IMR-90 (cell line): Measurements from ENCODE around the gene YPEL4. TPM values are rescaled to one million over a fixed set of nuclear protein-coding genes. Genes with fewer than 3 reads are reported as not detected.

Experiments used
- ATAC-seq: fragments of 200-7000 bp; cut with Tn5 transposase; 2 replicates; pipeline ENCODE4 v1.9.1; 2020; ENCODE audit warnings: low read depth, mild to moderate bottlenecking, moderate library complexity
- BruUV-seq: library from RNA; stranded (reverse); fragments of 400-500 nt; replicated peaks from 2 replicates; lab custom pipeline; 2021; lab: Mats Ljungman, UMichigan
- CTCF ChIA-PET: fragments of 300-600 bp; formaldehyde crosslinking; extraction: SDS; loops from one replicate; lab custom pipeline; 2021; ENCODE audit warnings: antibody characterized with exemption; lab: Yijun Ruan, JAX
- POLR2A ChIA-PET: fragments of 300-600 bp; sonication (Branson Sonifier 250); formaldehyde crosslinking; loops from one replicate; lab custom pipeline; 2022; ENCODE audit warnings: antibody characterized with exemption; ENCODE audit not compliant: unreplicated experiment; lab: Charles Lee
- DNase-seq: peaks from one replicate; pipeline ENCODE4 v3.0.0; 2013
- H2AFZ ChIP-seq: replicated peaks from 2 replicates; pipeline ENCODE3; 2013; ENCODE audit warnings: low read length, mild to moderate bottlenecking; ENCODE audit not compliant: poor library complexity
- H2AK5ac ChIP-seq: 2 replicates; pipeline ENCODE4 v1.6.1; 2013; ENCODE audit warnings: low read depth, low read length, inconsistent platforms
- H2AK9ac ChIP-seq: replicated peaks from 2 replicates; pipeline ENCODE3; 2013; ENCODE audit warnings: mild to moderate bottlenecking, low read depth, low read length, moderate library complexity; ENCODE audit not compliant: poor library complexity
- H2BK120ac ChIP-seq: 2 replicates; pipeline ENCODE4 v1.6.1; 2013; ENCODE audit warnings: low read depth, low read length, inconsistent platforms
- H2BK15ac ChIP-seq: 3 replicates; pipeline ENCODE4 v1.6.1; 2013; ENCODE audit warnings: low read depth, low read length, inconsistent platforms
- H2BK20ac ChIP-seq: 2 replicates; pipeline ENCODE4 v1.6.1; 2013; ENCODE audit warnings: low read depth, mild to moderate bottlenecking, inconsistent platforms, low read length, moderate library complexity
- H2BK5ac ChIP-seq: 2 replicates; pipeline ENCODE4 v1.6.1; 2013; ENCODE audit warnings: mild to moderate bottlenecking, low read depth, low read length, inconsistent platforms; ENCODE audit not compliant: poor library complexity, severe bottlenecking
- H3K14ac ChIP-seq: replicated peaks from 2 replicates; pipeline ENCODE4 v1.6.1; 2013; ENCODE audit warnings: low read depth, low read length, inconsistent platforms
- H3K18ac ChIP-seq: 2 replicates; pipeline ENCODE4 v1.6.1; 2013; ENCODE audit warnings: low read depth, low read length, control low read depth
- H3K23ac ChIP-seq: 2 replicates; pipeline ENCODE4 v1.6.1; 2013; ENCODE audit warnings: low read depth, low read length, inconsistent platforms
- H3K27ac ChIP-seq: 2 replicates; pipeline ENCODE4 v1.5.1; 2013; ENCODE audit warnings: mild to moderate bottlenecking, control low read depth, low read length; ENCODE audit not compliant: insufficient read depth
- H3K27me3 ChIP-seq: 2 replicates; pipeline ENCODE4 v1.6.1; 2013; ENCODE audit warnings: low read length; ENCODE audit not compliant: control insufficient read depth, insufficient read depth
- H3K36me3 ChIP-seq: 2 replicates; pipeline ENCODE4 v1.6.1; 2013; ENCODE audit warnings: low read length, mixed read lengths; ENCODE audit not compliant: control insufficient read depth, insufficient read depth
- H3K4ac ChIP-seq: 2 replicates; pipeline ENCODE4 v1.6.1; 2013; ENCODE audit warnings: low read depth, low read length, inconsistent platforms
- H3K4me1 ChIP-seq: 2 replicates; pipeline ENCODE4 v1.6.1; 2013; ENCODE audit warnings: low read length, mixed read lengths; ENCODE audit not compliant: control insufficient read depth, insufficient read depth
- H3K4me2 ChIP-seq: 2 replicates; pipeline ENCODE4 v1.6.1; 2013; ENCODE audit warnings: low read depth, mild to moderate bottlenecking, control low read depth, low read length, moderate library complexity
- H3K4me3 ChIP-seq: 2 replicates; pipeline ENCODE4 v1.5.1; 2013; ENCODE audit warnings: low read depth, mild to moderate bottlenecking, control low read depth, low read length, moderate library complexity; ENCODE audit not compliant: insufficient read depth
- H3K56ac ChIP-seq: 2 replicates; pipeline ENCODE4 v1.6.1; 2013; ENCODE audit warnings: low read length, inconsistent platforms; ENCODE audit not compliant: insufficient read depth; ENCODE audit errors: extremely low read depth
- H3K79me1 ChIP-seq, 2 experiments: 2 replicates each; pipeline ENCODE4 v1.6.1; 2013; ENCODE audit warnings: low read length in 2 of 2, inconsistent platforms in 1 of 2, low read depth in 1 of 2
- H3K9ac ChIP-seq: 2 replicates; pipeline ENCODE4 v1.6.1; 2013; ENCODE audit warnings: low read depth, low read length, control low read depth
- H3K9me1 ChIP-seq: 2 replicates; pipeline ENCODE4 v1.6.1; 2013; ENCODE audit warnings: low read length, inconsistent platforms; ENCODE audit not compliant: insufficient read depth
- H3K9me3 ChIP-seq: 2 replicates; pipeline ENCODE4 v1.6.1; 2013; ENCODE audit warnings: low read length; ENCODE audit not compliant: control insufficient read depth, insufficient read depth
- H4K20me1 ChIP-seq: 2 replicates; pipeline ENCODE4 v1.6.1; 2013; ENCODE audit warnings: low read length, inconsistent platforms; ENCODE audit not compliant: insufficient read depth
- H4K5ac ChIP-seq: 2 replicates; pipeline ENCODE4 v1.6.1; 2013; ENCODE audit warnings: mild to moderate bottlenecking, low read depth, low read length, control low read depth
- H4K8ac ChIP-seq, 2 experiments: 2 replicates each; pipeline ENCODE4 v1.6.1; 2013; ENCODE audit warnings: low read depth in 2 of 2, low read length in 2 of 2, control low read depth in 1 of 2, inconsistent platforms in 1 of 2
- H4K91ac ChIP-seq: 2 replicates; pipeline ENCODE4 v1.6.1; 2013; ENCODE audit warnings: low read depth, low read length, inconsistent platforms; ENCODE audit not compliant: insufficient read depth
- BHLHE40 ChIP-seq: fragments of 150-350 bp; IDR thresholded peaks from 2 replicates; pipeline ENCODE4 v1.6.1; 2016; ENCODE audit warnings: mild to moderate bottlenecking, low read depth, low read length
- CEBPB ChIP-seq: IDR thresholded peaks from 2 replicates; pipeline ENCODE4 v1.6.1; 2012; ENCODE audit warnings: low read depth, low read length, improper control_type of control experiment
- MAFK ChIP-seq: IDR thresholded peaks from 2 replicates; pipeline ENCODE4 v1.6.1; 2012; ENCODE audit warnings: low read depth, low read length, improper control_type of control experiment
- MAZ ChIP-seq: IDR thresholded peaks from 2 replicates; pipeline ENCODE4 v1.6.1; 2012; ENCODE audit warnings: low read depth, mild to moderate bottlenecking, low read length, improper control_type of control experiment, moderate library complexity, borderline replicate concordance
- MXI1 ChIP-seq: IDR thresholded peaks from 2 replicates; pipeline ENCODE4 v1.6.1; 2012; ENCODE audit warnings: low read depth, mild to moderate bottlenecking, low read length, moderate library complexity, borderline replicate concordance
- NFE2L2 ChIP-seq: fragments of 150-350 bp; IDR thresholded peaks from 2 replicates; pipeline ENCODE4 v1.6.1; 2016; ENCODE audit warnings: low read depth, mild to moderate bottlenecking, low read length
- POLR2A ChIP-seq: IDR thresholded peaks from 2 replicates; pipeline ENCODE4 v1.6.1; 2012; ENCODE audit warnings: mild to moderate bottlenecking, low read depth, low read length
- RAD21 ChIP-seq: IDR thresholded peaks from 2 replicates; pipeline ENCODE4 v1.6.1; 2012; ENCODE audit warnings: low read length, improper control_type of control experiment
- RCOR1 ChIP-seq: IDR thresholded peaks from 2 replicates; pipeline ENCODE4 v1.6.1; 2012; ENCODE audit warnings: mild to moderate bottlenecking, low read length, improper control_type of control experiment; ENCODE audit not compliant: insufficient replicate concordance
- RFX5 ChIP-seq: IDR thresholded peaks from 2 replicates; pipeline ENCODE4 v1.8.0; 2012; ENCODE audit warnings: low read depth, mild to moderate bottlenecking, low read length, moderate library complexity
- SMC3 ChIP-seq: fragments of 150-350 bp; IDR thresholded peaks from 2 replicates; pipeline ENCODE4 v1.6.1; 2016; ENCODE audit warnings: low read depth, mild to moderate bottlenecking, antibody characterized with exemption, low read length, moderate library complexity
- WGBS, 2 experiments: methylation state at CpG; one replicate each; pipeline versions ENCODE4 v1.1.5 to v1.1.7; 2013; ENCODE audit warnings: missing lambda C conversion rate in 2 of 2; ENCODE audit not compliant: insufficient read length in 1 of 2; ENCODE audit errors: extremely low coverage in 2 of 2; 5-methylcytosine and 5-hydroxymethylcytosine counted together
- dilution Hi-C: fragments of 300-500 bp; cut with HindIII; formaldehyde crosslinking; loops from one replicate; pipeline ENCODE4 v1.14.3; 2018; ENCODE audit warnings: low sequenced_read_pairs; ENCODE audit not compliant: unreplicated experiment
- in situ Hi-C: fragments of 300-500 bp; cut with MboI; formaldehyde crosslinking; loops from 3 replicates; pipeline ENCODE4 v1.14.3; 2019; ENCODE audit warnings: low sequenced_read_pairs, inconsistent platforms, mixed read lengths
- intact Hi-C: fragments of 100-400 bp; cut with micrococcal nuclease; formaldehyde crosslinking; loops from 2 replicates; pipeline ENCODE4 v1.10.0; 2022
- polyA plus RNA-seq, 3 experiments: library from polyadenylated mRNA; depleted of rRNA; stranded (reverse); fragments of >200 nt; gene quantifications; 2 replicates each; pipeline ENCODE4 v1.2.3, GENCODE V29; 2012; ENCODE audit warnings: low replicate concordance in 1 of 3
- total RNA-seq: library from RNA; depleted of rRNA; stranded (reverse); fragments of >200 nt; gene quantifications from 2 replicates; pipeline ENCODE4 v1.2.3, GENCODE V29; 2012
- TF ChIP-seq, protein P1 (sequence below): fragments of 150-350 bp; IDR thresholded peaks from 2 replicates; pipeline ENCODE4 v1.6.1; 2017; ENCODE audit warnings: mild to moderate bottlenecking, antibody characterized with exemption, low read length, low read depth
- TF ChIP-seq, protein P2 (sequence below): fragments of 150-350 bp; IDR thresholded peaks from 2 replicates; pipeline ENCODE4 v1.6.1; 2016; ENCODE audit warnings: low read depth, mild to moderate bottlenecking, low read length, moderate library complexity, borderline replicate concordance

Gene YPEL4
- total and polyA plus RNA-seq, 2 of the 4 experiments (the other 2 are of a cell fraction), result 0.18 to 0.79 TPM

DNA sequence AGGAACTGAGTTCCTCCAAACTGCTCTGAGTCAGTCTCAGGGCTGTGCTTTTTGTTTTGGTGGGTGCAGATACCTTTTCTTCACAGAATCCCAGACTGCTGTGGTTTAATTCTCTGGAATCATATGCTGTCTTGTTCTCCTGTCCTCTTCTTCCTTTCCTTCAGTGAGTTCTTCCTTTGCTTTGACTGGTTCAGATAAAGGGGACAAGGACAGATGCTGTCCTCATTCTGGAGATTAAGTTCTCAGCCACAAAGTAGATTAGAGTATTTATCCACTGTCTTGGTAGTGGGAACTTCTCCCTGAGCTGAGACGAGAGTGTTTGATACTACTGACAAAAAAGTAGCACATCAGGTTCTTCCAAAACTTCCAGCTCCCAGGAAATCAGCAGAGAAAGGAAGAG is 31.5 kb upstream of the YPEL4 start:
- Histone ChIP-seq H3K9me3 (no peaks in the 10 kb centered on the region), H2BK20ac (no peak overlapping the region), H3K4me2 (no peak overlapping the region), H3K79me1 (peaks cover 47 to 56% of the 10 kb centered on the region in 2 experiments), H3K9ac (no peak overlapping the region), H3K27ac (no peak overlapping the region), H3K4ac (no peak overlapping the region), H4K20me1 (peaks cover 36% of the 10 kb centered on the region), H2AK5ac (no peak overlapping the region), H4K8ac (no peak overlapping the region), H2AFZ (no peak overlapping the region), H3K23ac (no peak overlapping the region), H3K14ac (no peak overlapping the region), H3K9me1 (0 out of 2 replicates have a peak, but pooled peaks cover 9% of the 10 kb centered on the region), H3K36me3 (peaks cover 29% of the 10 kb centered on the region), H4K5ac (no peak overlapping the region), H3K27me3 (no peaks in the 10 kb centered on the region), H3K4me1 (peaks cover 4% of the 10 kb centered on the region), H3K56ac (no peak overlapping the region), H2BK5ac (no peak overlapping the region), H2BK15ac (no peak overlapping the region), H3K18ac (no peak overlapping the region), H2BK120ac (no peak overlapping the region), H2AK9ac (no peak overlapping the region), H3K4me3 (no peak overlapping the region), H4K91ac (no peak overlapping the region)
- TF ChIP-seq, protein P1, sequence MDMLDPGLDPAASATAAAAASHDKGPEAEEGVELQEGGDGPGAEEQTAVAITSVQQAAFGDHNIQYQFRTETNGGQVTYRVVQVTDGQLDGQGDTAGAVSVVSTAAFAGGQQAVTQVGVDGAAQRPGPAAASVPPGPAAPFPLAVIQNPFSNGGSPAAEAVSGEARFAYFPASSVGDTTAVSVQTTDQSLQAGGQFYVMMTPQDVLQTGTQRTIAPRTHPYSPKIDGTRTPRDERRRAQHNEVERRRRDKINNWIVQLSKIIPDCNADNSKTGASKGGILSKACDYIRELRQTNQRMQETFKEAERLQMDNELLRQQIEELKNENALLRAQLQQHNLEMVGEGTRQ, result no peak
- TF ChIP-seq NFE2L2 (no peak), RCOR1 (no peak), POLR2A (no peak), BHLHE40 (no peak), MAFK (no peak), CEBPB (no peak), RFX5 (no peak), SMC3 (no peak), MXI1 (no peak), MAZ (no peak), RAD21 (no peak)
- TF ChIP-seq, protein P2, sequence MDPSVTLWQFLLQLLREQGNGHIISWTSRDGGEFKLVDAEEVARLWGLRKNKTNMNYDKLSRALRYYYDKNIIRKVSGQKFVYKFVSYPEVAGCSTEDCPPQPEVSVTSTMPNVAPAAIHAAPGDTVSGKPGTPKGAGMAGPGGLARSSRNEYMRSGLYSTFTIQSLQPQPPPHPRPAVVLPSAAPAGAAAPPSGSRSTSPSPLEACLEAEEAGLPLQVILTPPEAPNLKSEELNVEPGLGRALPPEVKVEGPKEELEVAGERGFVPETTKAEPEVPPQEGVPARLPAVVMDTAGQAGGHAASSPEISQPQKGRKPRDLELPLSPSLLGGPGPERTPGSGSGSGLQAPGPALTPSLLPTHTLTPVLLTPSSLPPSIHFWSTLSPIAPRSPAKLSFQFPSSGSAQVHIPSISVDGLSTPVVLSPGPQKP, result no peak
- DNase-seq (no peak), ATAC-seq (no peak)
- no CpG with 5 or more reads among the region's 1 CpG for WGBS, 2 experiments
- in situ Hi-C loops, result no loop called here
- intact Hi-C loops, result no loop called here
- POLR2A ChIA-PET, result interaction anchor here (0.5 kb wide), 1 partner anchor 33 kb away, joined by 3 read pairs; no protein-coding TSS in a partner anchor
- CTCF ChIA-PET, result no interaction called here
- dilution Hi-C loops, result no loop called here
- BruUV-seq, result no TSS peak
